Panc1 (cell line): Measurements from ENCODE around the gene CLEC4M.

Experiments used
- CTCF ChIP-seq: fragments of 450-650 bp; IDR thresholded peaks from 2 replicates; pipeline ENCODE4 v1.5.1; 2017; ENCODE audit warnings: mild to moderate bottlenecking
- POLR2AphosphoS5 ChIP-seq: IDR thresholded peaks from 2 replicates; pipeline ENCODE4 v1.6.1; 2012; ENCODE audit warnings: mild to moderate bottlenecking, low read depth, low read length, moderate library complexity
- REST ChIP-seq, 2 experiments: IDR thresholded peaks; 2 replicates each; pipeline ENCODE4 v1.6.1; 2011 to 2012; ENCODE audit warnings: low read depth in 2 of 2, control low read depth in 1 of 2, low read length in 1 of 2, mild to moderate bottlenecking in 1 of 2, moderate library complexity in 1 of 2; ENCODE audit not compliant: insufficient read depth in 1 of 2
- SIN3A ChIP-seq: IDR thresholded peaks from 2 replicates; pipeline ENCODE4 v1.6.1; 2012; ENCODE audit warnings: low read depth, mild to moderate bottlenecking, low read length, moderate library complexity, borderline replicate concordance; ENCODE audit not compliant: insufficient read depth
- TCF7L2 ChIP-seq: IDR thresholded peaks from 2 replicates; pipeline ENCODE4 v1.6.1; 2011; ENCODE audit warnings: mild to moderate bottlenecking, low read depth, low read length, inconsistent platforms

GRCh38 chr19:7742991-7743390 lies 20.1 kb upstream of the CLEC4M start:
- no peak for TF ChIP-seq POLR2AphosphoS5
- no peak for TF ChIP-seq CTCF
- TF ChIP-seq REST (IDR thresholded peaks at IDR 0.05; ENCODE audit: insufficient read depth in 1 of 2, low read depth in 2 of 2, low read length in 1 of 2): no peak
- TF ChIP-seq SIN3A: no peak
- no peak for TF ChIP-seq TCF7L2
